K562 (cell line): ENCODE results near the gene SH3YL1. TPM values are rescaled to one million over a fixed set of nuclear protein-coding genes. Genes with fewer than 3 reads are reported as not detected.

Source experiments
- ATAC-seq: fragments of 200-7000 bp; cut with Tn5 transposase; 3 replicates; pipeline ENCODE4 v1.9.1; 2020; ENCODE audit warnings: moderate library complexity
- BruUV-seq: library from RNA; stranded (reverse); fragments of 400-500 nt; replicated peaks from 2 replicates; lab custom pipeline; 2021; lab: Mats Ljungman, UMichigan
- CTCF ChIA-PET: fragments of 300-600 bp; formaldehyde crosslinking; extraction: SDS; loops from one replicate; lab custom pipeline; 2021; ENCODE audit warnings: low intra/inter-chr PET ratio; lab: Yijun Ruan, JAX
- POLR2A ChIA-PET: fragments of 300-600, 350-650 bp; sonication (Branson Sonifier 250); formaldehyde crosslinking; extraction: SDS; loops from one replicate; lab custom pipeline; 2021; ENCODE audit warnings: antibody characterized with exemption, inconsistent platforms; lab: Yijun Ruan, JAX
- DNase-seq, 4 experiments: peaks; one replicate each; pipeline versions ENCODE4 v3.0.0 to v3.0.0-alpha.2; 2011 to 2018; ENCODE audit warnings: low spot score in 3 of 4, mixed read lengths in 3 of 4; ENCODE audit errors: extremely low read depth in 1 of 4
- FAIRE-seq: peaks from 2 replicates; lab custom pipeline; 2011; peaks lifted over from hg19 to GRCh38; lab: Jason Lieb, UNC
- H2AFZ ChIP-seq: 2 replicates; pipeline ENCODE4 v1.6.0; 2011; ENCODE audit warnings: low read depth, low read length, control low read depth, inconsistent platforms
- H3K27ac ChIP-seq: fragments of 200-600 bp; 3 replicates; pipeline ENCODE4 v1.8.0; 2011; ENCODE audit warnings: low read depth, mild to moderate bottlenecking, control low read depth, inconsistent platforms, low read length, moderate library complexity, mixed read lengths; ENCODE audit errors: extremely low read depth
- H3K27me3 ChIP-seq, 2 experiments: fragments of 300-600 bp in 1 of 2; 2 replicates in 1 of 2; 3 replicates in 1 of 2; pipeline versions ENCODE4 v1.6.0 to v1.8.0; 2011; ENCODE audit warnings: inconsistent platforms in 2 of 2, low read length in 2 of 2, mild to moderate bottlenecking in 1 of 2, mixed read lengths in 1 of 2, moderate library complexity in 1 of 2; ENCODE audit not compliant: control insufficient read depth in 2 of 2, insufficient read depth in 2 of 2
- H3K36me3 ChIP-seq: fragments of 300-600 bp; 3 replicates; pipeline ENCODE4 v1.8.0; 2011; ENCODE audit warnings: mild to moderate bottlenecking, low read length, inconsistent platforms; ENCODE audit not compliant: control insufficient read depth, insufficient read depth
- H3K4me1 ChIP-seq, 2 experiments: fragments of 200-600 bp in 1 of 2; replicated peaks in 1 of 2; 2 replicates in 1 of 2; 3 replicates in 1 of 2; pipeline versions ENCODE4 v1.5.1 to v1.8.0; 2011; ENCODE audit warnings: inconsistent platforms in 2 of 2, low read length in 2 of 2, mild to moderate bottlenecking in 1 of 2, mixed read lengths in 1 of 2, moderate library complexity in 1 of 2; ENCODE audit not compliant: control insufficient read depth in 2 of 2, insufficient read depth in 2 of 2
- H3K4me2 ChIP-seq: 2 replicates; pipeline ENCODE4 v1.6.1; 2011; ENCODE audit warnings: low read length, control low read depth, inconsistent platforms, mixed read lengths; ENCODE audit not compliant: insufficient read depth
- H3K4me3 ChIP-seq: fragments of 200-600 bp; sonication (generic), shearing (Covaris generic); 2 replicates; pipeline ENCODE4 v1.5.1; 2016; ENCODE audit warnings: control low read depth, inconsistent platforms
- H3K79me2 ChIP-seq: fragments of 200-600 bp; 3 replicates; pipeline ENCODE4 v1.8.0; 2011; ENCODE audit warnings: low read length, inconsistent platforms; ENCODE audit not compliant: control insufficient read depth, insufficient read depth
- H3K9ac ChIP-seq, 2 experiments: 2 replicates each; pipeline versions ENCODE4 v1.6.0 to v1.6.1; 2011; ENCODE audit warnings: low read depth in 2 of 2, low read length in 2 of 2, control low read depth in 1 of 2, inconsistent platforms in 1 of 2, mild to moderate bottlenecking in 1 of 2, mixed read lengths in 1 of 2; ENCODE audit not compliant: insufficient read depth in 1 of 2
- H3K9me1 ChIP-seq: one replicate; pipeline ENCODE4 v1.6.0; 2011; ENCODE audit warnings: inconsistent platforms, mild to moderate bottlenecking, low read length, moderate library complexity; ENCODE audit not compliant: control insufficient read depth, insufficient read depth
- H3K9me3 ChIP-seq: replicated peaks from 2 replicates; pipeline ENCODE4 v1.5.1; 2011; ENCODE audit warnings: low read depth, low read length, inconsistent platforms; ENCODE audit not compliant: control insufficient read depth, insufficient read depth
- H4K20me1 ChIP-seq: replicated peaks from 2 replicates; pipeline ENCODE4 v1.6.1; 2011; ENCODE audit warnings: low read length, inconsistent platforms, mixed read lengths; ENCODE audit not compliant: control insufficient read depth, insufficient read depth
- ETS1 ChIP-seq: conservative IDR thresholded peaks from 2 replicates; pipeline ENCODE4 v1.6.1; 2011; ENCODE audit warnings: low read depth, mild to moderate bottlenecking, low read length; ENCODE audit not compliant: control insufficient read depth
- EWSR1 ChIP-seq: fragments of 450-650 bp; IDR thresholded peaks from 2 replicates; pipeline ENCODE4 v1.6.1; 2018; ENCODE audit warnings: borderline replicate concordance, mild to moderate bottlenecking, low read depth, moderate library complexity; ENCODE audit not compliant: partially characterized antibody
- GTF2A2 ChIP-seq: IDR thresholded peaks from 2 replicates; pipeline ENCODE4 v1.6.1; 2016; ENCODE audit warnings: mild to moderate bottlenecking, missing genetic modification characterization, missing compliant biosample characterization
- MNT ChIP-seq, 2 experiments: fragments of 450-650 bp; conservative IDR thresholded peaks; 2 replicates each; pipeline ENCODE4 v1.6.1; 2017; ENCODE audit warnings: mild to moderate bottlenecking in 2 of 2, moderate library complexity in 2 of 2
- NFIX ChIP-seq: fragments of 250-450 bp; sonication (Bioruptor Pico); IDR thresholded peaks from 2 replicates; pipeline ENCODE4 v1.4.0; 2020; ENCODE audit warnings: low read depth, mild to moderate bottlenecking, moderate library complexity
- PHTF2 ChIP-seq: fragments of 250-450 bp; sonication (Bioruptor Pico); IDR thresholded peaks from 2 replicates; pipeline ENCODE4 v1.5.0; 2021; ENCODE audit warnings: mild to moderate bottlenecking
- PML ChIP-seq: IDR thresholded peaks from 2 replicates; pipeline ENCODE4 v1.6.1; 2012; ENCODE audit warnings: low read length, inconsistent platforms
- SREBF1 ChIP-seq: fragments of 150-350 bp; IDR thresholded peaks from 2 replicates; pipeline ENCODE4 v1.6.1; 2014; ENCODE audit warnings: antibody characterized with exemption, low read depth, low read length, borderline replicate concordance
- U2AF1 ChIP-seq: fragments of 200-400 bp; formaldehyde crosslinking; optimal IDR thresholded peaks from 2 replicates; pipeline ENCODE3; 2017; ENCODE audit warnings: mild to moderate bottlenecking, low read depth, low read length, moderate library complexity
- ZNF140 ChIP-seq: fragments of 250-450 bp; sonication (Bioruptor Pico); IDR thresholded peaks from 2 replicates; pipeline ENCODE4 v1.8.0; 2021; ENCODE audit warnings: moderate library complexity, mild to moderate bottlenecking, inconsistent platforms
- ZNF175 ChIP-seq: fragments of 200-800 bp; sonication (Bioruptor generic); IDR thresholded peaks from 2 replicates; pipeline ENCODE4 v1.6.1; 2016; ENCODE audit warnings: low read depth, mild to moderate bottlenecking, missing genetic modification characterization, missing compliant biosample characterization
- ZNF583 ChIP-seq: fragments of 250-450 bp; sonication (Bioruptor Pico); IDR thresholded peaks from 2 replicates; pipeline ENCODE4 v1.4.0; 2020
- WGBS: fragments of 100-300 bp; shearing (Covaris generic); methylation state at CpG from one replicate; pipeline ENCODE4 v1.1.6; 2016; ENCODE audit warnings: low coverage, mixed read lengths; ENCODE audit not compliant: insufficient coverage; ENCODE audit errors: missing lambda C conversion rate; 5-methylcytosine and 5-hydroxymethylcytosine counted together
- in situ Hi-C: fragments of 300-500 bp; cut with MboI; formaldehyde crosslinking; loops from 4 replicates; pipeline ENCODE4 v1.15.0; 2018; ENCODE audit warnings: inconsistent platforms, mixed read lengths
- intact Hi-C: fragments of 100-400 bp; cut with micrococcal nuclease; formaldehyde crosslinking; loops from 2 replicates; pipeline ENCODE4 v1.14.2; 2022
- polyA plus RNA-seq, 8 experiments: library from polyadenylated mRNA; depleted of rRNA in 4 of 8; stranded (reverse) in 5 of 8; unstranded in 3 of 8; fragments of >200 nt; fragmentation: Nextera tagmentation in 2 of 8; fragmentation: Illumina TruSeq in 1 of 8; extraction: Ambion mirVana in 2 of 8; extraction: Trizol in 1 of 8; gene quantifications; 2 replicates each; pipeline versions ENCODE4 v1.2.1 to v1.2.3, GENCODE V29; 2011 to 2014; ENCODE audit warnings: inconsistent platforms in 1 of 8, missing spikeins in 1 of 8
- total RNA-seq, 7 experiments: library from RNA; depleted of rRNA in 6 of 7; stranded (reverse); fragments of >200 nt in 6 of 7; fragmentation: Illumina TruSeq in 2 of 7; extraction: Trizol in 2 of 7; gene quantifications; 2 replicates each; pipeline versions ENCODE4 v1.2.1 to v1.2.3, GENCODE V29; 2011 to 2021; ENCODE audit warnings: low replicate concordance in 1 of 7
- TF ChIP-seq, protein P1 (sequence below): fragments of 450-650 bp; formaldehyde crosslinking; IDR thresholded peaks from 2 replicates; pipeline ENCODE4 v1.4.0; 2022; ENCODE audit warnings: mild to moderate bottlenecking, moderate library complexity

The SH3YL1 gene
- total and polyA plus RNA-seq, 9 of the 15 experiments (the other 6 are each of a cell fraction or from before 2014, with no cell fraction given), result 3.9 to 7.8 (median 5.3) TPM

DNA sequence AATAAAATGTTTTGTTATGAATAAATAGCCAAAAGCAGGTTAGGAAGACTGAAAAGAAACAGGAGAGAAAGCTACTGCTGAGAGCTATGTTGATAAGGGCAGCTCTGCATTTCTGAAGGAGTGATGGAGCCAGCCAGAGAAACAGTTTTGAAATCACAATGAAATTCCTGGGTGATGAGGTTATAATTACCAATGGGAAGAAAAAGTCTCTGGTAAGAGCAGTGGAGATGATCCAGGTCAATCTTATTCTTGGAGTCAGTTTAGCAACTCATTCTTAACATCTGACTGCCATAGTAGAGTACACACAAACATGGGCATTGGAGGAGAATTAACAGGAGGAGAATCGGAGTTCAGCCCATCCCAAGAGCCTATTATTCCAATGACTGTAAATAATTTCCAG lies 21.7 kb upstream of the SH3YL1 start:
- no peak for DNase-seq
- Histone ChIP-seq H3K36me3 (peaks cover 20% of the 10 kb centered on the region; the same call in 2 of the 3 replicates), H3K27ac (no peak overlapping the region), H3K9me1 (no peaks in the 10 kb centered on the region), H3K4me2 (no peak overlapping the region), H3K4me1 (peaks cover 0 to 13% of the 10 kb centered on the region in 2 experiments; a peak in 3 of 5 replicates), H3K9me3 (no peaks in the 10 kb centered on the region), H3K27me3 (no peaks in the 10 kb centered on the region), H3K9ac (no peak overlapping the region), H3K79me2 (no peaks in the 10 kb centered on the region), H4K20me1 (no peaks in the 10 kb centered on the region), H2AFZ (no peak overlapping the region), H3K4me3 (no peak overlapping the region)
- TF ChIP-seq MNT (conservative IDR thresholded peaks at IDR 0.05) (no peak), ZNF583 (CRISPR knock-in tag) (no peak), ZNF175 (CRISPR knock-in tag) (no peak), EWSR1 (no peak), U2AF1 (no peak), ETS1 (no peak), SREBF1 (no peak), PML (no peak), NFIX (CRISPR knock-in tag) (no peak), PHTF2 (CRISPR knock-in tag) (no peak), GTF2A2 (no peak), ZNF140 (CRISPR knock-in tag) (no peak)
- TF ChIP-seq, protein P1, sequence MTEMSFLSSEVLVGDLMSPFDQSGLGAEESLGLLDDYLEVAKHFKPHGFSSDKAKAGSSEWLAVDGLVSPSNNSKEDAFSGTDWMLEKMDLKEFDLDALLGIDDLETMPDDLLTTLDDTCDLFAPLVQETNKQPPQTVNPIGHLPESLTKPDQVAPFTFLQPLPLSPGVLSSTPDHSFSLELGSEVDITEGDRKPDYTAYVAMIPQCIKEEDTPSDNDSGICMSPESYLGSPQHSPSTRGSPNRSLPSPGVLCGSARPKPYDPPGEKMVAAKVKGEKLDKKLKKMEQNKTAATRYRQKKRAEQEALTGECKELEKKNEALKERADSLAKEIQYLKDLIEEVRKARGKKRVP (CRISPR knock-in tag), result no peak
- no peak for FAIRE-seq
- ChIA-PET POLR2A (no interaction called here), CTCF (no interaction called here)
- no TSS peak for BruUV-seq
- no peak for ATAC-seq
- 61% methylated on average over 1 of the region's 1 CpG for WGBS
- in situ Hi-C loops, result no loop called here
- intact Hi-C loops, result no loop called here
